ENCODE measurements around the gene JAK3.
"Not testable (repeated sequence)": the region's sequence is repeated elsewhere in the genome, so short reads cannot be mapped to it uniquely, and the experiment has no call there.

JAK3 gene
- total RNA-seq: 187 to 356 reads per million in 2 experiments

- DNase-seq (ENCODE audit: low read depth): peak; percentile 73
These were observed at the start of gene JAK3 for GRCh38 chr19:17847538-17848366. Gene JAK3 (minus strand): TSS chr19:17847982. CDS start chr19:17844417, 3,565 bp downstream.

GRCh38 chr19:17893766-17894165 is 46.0 kb upstream of the JAK3 start:
- DNase-seq (ENCODE audit: low read depth): no peak

GRCh38 chr19:17889609-17890214 is 41.9 kb upstream of the JAK3 start:
- no peak for DNase-seq (ENCODE audit: low read depth)

- DNase-seq (ENCODE audit: low read depth): no peak
These were observed 40.5 kb upstream of the JAK3 start for GRCh38 chr19:17888260-17888659.

- not testable (repeated sequence) for DNase-seq (ENCODE audit: low read depth)
These were observed 39.4 kb upstream of the JAK3 start for GRCh38 chr19:17887221-17887620.

GRCh38 chr19:17886515-17886914 is 38.7 kb upstream of the JAK3 start:
- DNase-seq (ENCODE audit: low read depth): no peak

- no peak for DNase-seq (ENCODE audit: low read depth)
These were observed 36.0 kb upstream of the JAK3 start for GRCh38 chr19:17883627-17884410.

- DNase-seq (ENCODE audit: low read depth): no peak
These were observed 33.9 kb upstream of the JAK3 start for GRCh38 chr19:17881701-17882100.

- no peak for DNase-seq (ENCODE audit: low read depth)
These were observed 31.7 kb upstream of the JAK3 start for GRCh38 chr19:17879466-17879865.

GRCh38 chr19:17877696-17878095 is 29.9 kb upstream of the JAK3 start:
- no peak for DNase-seq (ENCODE audit: low read depth)

GRCh38 chr19:17874758-17875135 is 27.0 kb upstream of the JAK3 start:
- DNase-seq (ENCODE audit: low read depth): no peak

GRCh38 chr19:17873786-17874757 is 26.3 kb upstream of the JAK3 start:
- DNase-seq (ENCODE audit: low read depth): peak; percentile 59

GRCh38 chr19:17872251-17873001 is 24.6 kb upstream of the JAK3 start:
- DNase-seq (ENCODE audit: low read depth): no peak

- no peak for DNase-seq (ENCODE audit: low read depth)
These were observed 24.1 kb upstream of the JAK3 start, which contains the start of gene SLC5A5 for GRCh38 chr19:17871878-17872250. Gene SLC5A5 (plus strand): TSS chr19:17871945. CDS start chr19:17872320, 375 bp downstream.

GRCh38 chr19:17871032-17871877 is 23.5 kb upstream of the JAK3 start:
- DNase-seq (ENCODE audit: low read depth): no peak

GRCh38 chr19:17869114-17869608 is 21.4 kb upstream of the JAK3 start:
- no peak for DNase-seq (ENCODE audit: low read depth)

- no peak for DNase-seq (ENCODE audit: low read depth)
These were observed 20.9 kb upstream of the JAK3 start for GRCh38 chr19:17868669-17869068.

GRCh38 chr19:17866964-17867486 is 19.2 kb upstream of the JAK3 start:
- DNase-seq (ENCODE audit: low read depth): no peak

GRCh38 chr19:17866312-17866963 is 18.7 kb upstream of the JAK3 start:
- DNase-seq (ENCODE audit: low read depth): no peak

Data from T follicular helper cell (primary cell).